Measurements from ENCODE around the gene TUBGCP6.

GRCh38 chr22:50204571-50204970 is 40.3 kb downstream of the TUBGCP6 start:
- TF ChIP-seq CTCF (IDR thresholded peaks at IDR 0.05; ENCODE audit: insufficient read depth, low read depth, low read length) (no peak), EZH2 (IDR thresholded peaks at IDR 0.05; ENCODE audit: insufficient read depth, low read length) (no peak)
